NCI-H446 treated with DMSO at 0.1 percent for 48 hours (cell line): Measurements from ENCODE around the gene TMSB15A.
"Not testable (repeated sequence)": the region's sequence is repeated elsewhere in the genome, so short reads cannot be mapped to it uniquely, and the experiment has no call there.

Source experiments
- DNase-seq: peaks from one replicate; lab custom pipeline; 2025; lab: John Stamatoyannopoulos, UW

TMSB15A gene

DNA sequence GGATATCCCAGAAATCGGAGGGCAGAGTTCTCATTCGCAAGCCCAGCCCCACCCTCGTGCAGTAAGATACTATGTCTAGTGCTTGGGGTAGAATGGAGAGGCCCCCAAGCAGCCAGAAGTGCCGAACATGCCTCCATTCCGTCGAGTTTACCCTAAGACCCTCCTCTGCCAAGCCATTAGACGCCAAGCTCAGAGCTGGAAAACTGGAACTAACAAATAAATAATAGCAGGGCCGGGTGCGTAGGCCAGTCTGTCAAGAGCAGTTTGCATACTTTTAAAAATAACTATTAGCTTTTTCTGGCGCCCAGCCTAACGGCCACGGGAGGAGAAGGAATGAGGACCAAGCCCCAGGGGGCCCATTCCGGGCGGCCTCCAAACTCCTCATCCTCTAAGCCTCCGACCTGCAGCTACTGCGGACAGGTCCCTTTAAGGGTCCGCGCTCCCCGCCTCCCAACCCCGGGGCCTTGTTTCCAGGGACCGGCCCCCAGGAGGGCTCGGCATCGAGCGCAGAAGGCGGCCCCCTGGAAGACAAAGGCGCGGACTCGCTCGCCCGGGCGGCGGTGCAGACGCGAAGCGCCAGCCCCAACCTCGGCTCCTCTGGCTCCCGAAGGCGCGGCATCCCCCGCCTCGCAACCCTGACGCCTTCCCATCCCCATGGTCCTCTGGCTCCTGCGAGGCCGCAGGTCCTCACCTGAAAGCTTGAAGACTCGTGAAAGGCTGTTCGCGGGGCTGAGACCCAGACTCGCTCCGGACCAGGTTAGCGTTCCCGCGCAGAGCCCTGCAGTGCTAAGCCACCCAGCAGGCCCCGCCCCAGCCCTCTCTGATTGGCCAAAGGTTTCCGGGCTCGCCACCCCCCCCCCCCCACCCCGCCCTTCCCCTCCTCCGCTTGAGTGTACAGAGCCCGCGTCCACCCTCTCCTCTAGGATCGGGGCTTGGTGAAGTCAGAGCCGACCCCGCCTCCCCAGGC, at the start of gene TMSB15A:
TMSB15A (minus strand) TSS at position 765 of the 967 bp plus-strand sequence.
- DNase-seq, result peak; percentile 52

DNA sequence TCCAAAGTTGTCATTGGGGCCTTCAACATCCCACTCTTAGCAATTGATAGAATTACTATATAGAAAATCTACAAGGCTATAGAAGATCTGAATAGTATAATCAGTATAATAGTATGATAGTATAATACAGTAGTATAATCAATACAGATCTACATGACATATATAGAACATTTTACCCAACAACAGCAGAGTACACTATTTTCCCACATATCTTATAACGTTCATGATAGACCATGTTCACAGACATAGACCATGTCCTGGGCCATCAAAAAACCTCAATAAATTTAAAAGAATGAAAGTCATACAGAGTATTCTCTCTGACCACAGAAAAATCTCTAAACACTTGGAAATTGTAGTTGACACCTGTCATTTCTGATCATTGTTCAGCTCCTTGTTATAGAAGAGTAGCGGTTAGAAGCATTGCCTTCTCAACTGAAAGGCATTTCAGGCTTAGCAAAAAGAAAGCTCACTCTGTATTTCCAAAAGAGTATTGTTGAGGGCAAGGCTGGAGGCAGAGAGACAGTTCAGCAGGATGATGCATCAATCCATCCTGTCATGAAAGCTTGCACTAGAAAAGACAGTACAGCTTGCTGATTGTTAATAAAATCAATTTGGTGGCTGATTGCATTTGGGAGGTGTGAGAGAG, 44.0 kb upstream of the TMSB15A start:
- no peak for DNase-seq

DNA sequence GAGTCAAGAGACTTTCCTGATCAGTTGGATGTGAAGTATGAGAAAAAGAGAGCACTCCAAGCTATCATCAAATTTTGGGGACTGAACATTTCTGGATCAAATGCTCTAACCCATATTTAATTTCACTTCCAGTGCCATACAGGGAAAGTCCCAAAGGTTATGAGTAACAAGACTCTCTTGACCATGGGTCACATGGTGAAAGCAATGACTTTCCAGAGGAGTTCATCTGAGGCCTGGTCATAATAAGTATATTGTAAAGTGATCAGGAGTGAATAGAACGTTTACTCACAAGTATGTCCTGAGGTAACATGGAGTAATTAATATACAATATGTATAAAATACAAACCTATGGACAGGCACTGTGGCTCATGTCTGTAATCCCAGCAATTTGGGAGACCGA, 42.1 kb upstream of the TMSB15A start:
- DNase-seq, result no peak

DNA sequence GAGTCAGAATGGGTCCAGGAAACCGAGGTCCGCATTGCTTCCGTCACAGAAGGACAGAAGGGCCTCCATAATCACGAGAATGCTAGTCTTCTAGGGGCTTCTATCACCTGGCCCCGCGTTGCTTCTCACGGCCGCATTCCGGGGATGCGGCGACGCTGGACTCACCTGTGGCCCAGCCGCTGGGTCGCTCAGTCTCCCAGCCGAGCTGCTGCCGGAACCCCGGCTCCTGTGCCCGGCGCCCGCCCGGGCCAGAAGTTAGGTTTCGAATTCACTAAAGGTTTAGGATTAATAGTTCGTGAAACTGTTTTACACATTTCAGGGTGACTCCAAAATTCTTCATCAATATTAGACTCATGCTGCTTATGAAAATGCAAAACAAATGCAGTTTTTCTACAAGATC, 31.7 kb upstream of the TMSB15A start:
- DNase-seq, result no peak

DNA sequence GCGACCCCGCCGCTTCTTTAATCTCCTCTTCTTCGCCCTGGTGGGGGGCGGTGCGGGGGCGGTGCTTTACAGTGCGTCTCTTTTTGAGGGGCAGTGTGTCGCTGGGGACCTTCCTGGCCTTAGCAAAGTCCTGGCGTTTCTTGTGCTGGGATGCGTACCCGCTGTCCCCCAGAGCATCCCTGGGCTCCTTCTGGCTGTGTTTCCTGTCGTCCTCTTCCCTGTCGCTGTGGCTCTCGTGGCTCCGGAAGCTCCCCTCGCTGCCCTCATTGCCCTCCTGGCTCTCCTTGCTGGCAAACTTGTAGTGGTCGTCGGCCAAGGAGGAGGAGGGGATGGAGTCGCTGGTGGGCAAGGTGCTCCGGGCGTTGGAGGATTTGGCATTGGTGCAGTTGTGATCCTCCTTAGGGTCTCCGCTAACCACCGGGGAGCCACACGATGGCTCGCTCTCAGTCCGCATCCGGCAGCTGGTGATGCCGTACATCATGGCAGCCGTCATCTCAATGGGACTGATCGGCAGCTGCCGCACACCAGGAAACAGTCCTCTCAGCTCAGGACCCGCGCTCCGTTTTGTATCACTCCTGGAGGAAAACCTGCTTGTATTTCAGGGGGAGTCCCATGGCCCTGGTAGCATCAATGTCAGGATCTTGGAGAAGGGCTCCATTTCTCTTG, 30.4 kb upstream of the TMSB15A start:
- no peak for DNase-seq

DNA sequence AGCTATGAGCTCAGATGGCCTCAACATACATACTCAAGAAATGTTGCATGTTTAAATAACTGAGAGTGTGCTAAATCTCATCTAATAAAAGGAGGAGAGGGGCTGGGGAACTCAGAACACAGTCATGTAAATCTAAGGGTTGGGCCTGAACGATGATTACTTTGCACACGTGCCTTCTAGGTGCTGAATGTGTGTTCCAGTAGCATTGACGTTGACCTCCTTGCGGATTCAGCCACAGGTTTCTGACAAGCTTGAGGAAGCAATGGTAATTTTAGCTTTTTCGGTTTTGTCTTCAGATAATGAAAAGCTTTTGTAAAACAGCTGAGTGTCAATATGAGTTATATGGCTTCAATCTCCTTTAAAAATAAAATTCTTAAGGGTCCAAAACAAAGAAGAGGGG, 29.6 kb upstream of the TMSB15A start:
- DNase-seq, result not testable (repeated sequence)

DNA sequence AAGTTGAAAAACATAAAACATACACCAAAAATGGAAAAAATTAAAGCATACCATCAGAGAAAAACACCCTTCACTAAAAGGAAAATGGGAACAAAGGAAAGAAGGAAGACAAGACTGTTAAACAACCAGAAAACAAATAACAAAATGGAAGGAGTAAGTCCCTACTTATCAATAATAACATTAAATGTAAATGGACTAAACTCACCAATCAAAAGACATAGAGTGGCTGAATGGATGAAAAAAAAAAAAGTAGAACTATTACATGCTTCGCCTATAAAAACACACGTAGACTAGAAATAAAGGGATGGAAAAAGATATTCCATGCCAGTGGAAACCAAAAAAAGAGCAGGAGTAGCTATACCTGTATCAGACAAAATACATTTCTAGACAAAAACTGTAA, 19.4 kb upstream of the TMSB15A start:
- no peak for DNase-seq

DNA sequence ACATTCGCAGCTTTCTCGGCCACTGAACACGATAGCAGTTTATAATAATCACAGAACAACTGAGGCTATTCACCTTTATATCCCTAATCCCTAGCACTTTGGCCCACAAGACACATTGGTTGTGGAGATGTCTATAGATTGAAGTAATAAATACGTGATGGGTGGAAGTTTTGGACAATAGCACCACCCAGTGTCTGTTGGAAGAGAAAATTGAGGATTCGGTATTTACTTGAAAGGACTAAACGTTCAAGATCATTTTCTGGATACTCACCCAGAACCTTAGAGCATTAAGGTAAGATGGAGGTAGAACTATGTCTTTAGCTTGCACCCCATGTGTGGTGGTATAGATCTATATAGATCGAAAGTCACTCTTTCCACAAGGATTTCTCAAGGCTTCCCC, 787 bp upstream of the TMSB15A start:
- peak; percentile 17 for DNase-seq

DNA sequence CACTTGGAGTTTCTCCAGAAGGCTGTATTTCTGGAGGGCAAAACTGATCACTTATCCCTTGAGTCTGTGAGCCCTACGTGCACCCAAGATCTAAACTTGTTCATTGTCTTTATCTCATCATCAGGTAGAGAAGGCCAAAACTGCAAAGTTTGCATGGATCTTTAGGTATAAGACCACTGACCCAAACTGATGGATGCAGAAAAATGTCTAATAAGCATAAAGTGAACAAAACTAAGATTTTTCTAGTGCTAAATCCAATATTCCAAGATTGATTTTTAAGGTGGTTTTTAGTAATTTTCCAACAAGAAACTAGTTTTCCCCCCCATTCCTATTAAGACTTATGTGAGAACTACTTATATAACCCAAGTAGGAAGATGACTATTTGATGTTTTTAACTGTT, 2.0 kb downstream of the TMSB15A start:
- DNase-seq, result no peak

DNA sequence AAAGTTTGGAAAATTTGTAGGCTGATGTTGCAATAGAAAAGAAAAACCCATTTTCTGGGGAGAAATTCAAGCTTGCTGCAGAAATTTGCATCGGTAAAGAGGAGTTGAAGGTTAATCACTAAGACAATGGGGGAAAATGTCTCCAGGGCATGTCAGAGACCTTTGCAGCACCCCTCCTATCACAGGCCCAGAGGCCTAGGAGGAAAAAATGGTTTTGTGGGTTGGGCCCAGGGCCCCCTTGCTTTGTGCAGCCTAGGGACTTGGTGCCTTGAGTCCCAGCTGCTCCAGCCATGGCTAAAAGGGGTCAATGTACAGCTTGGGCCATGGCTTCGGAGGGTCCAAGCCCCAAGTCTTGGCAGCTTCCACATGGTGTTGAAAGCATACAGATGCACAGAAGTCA, 17.8 kb downstream of the TMSB15A start:
- DNase-seq, result no peak

DNA sequence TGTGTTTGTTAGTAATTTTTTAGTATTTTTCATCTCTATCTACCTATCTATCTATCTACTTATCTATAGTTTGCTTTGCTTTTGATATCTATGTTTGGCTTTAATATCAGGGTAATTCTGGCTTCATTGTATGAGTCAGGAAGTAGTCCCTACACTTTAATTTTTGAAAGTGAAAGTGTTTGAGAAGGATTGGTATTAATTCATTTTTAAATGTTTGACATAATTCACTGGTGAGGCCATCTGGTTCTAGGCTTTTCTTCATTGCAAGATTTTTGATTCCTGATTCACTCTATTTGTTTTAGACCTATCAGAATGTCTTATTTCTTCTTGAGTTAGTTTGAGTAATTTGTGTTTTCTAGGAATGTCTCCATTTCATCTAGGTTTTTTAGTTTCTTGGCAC, 24.8 kb downstream of the TMSB15A start:
- DNase-seq, result no peak

DNA sequence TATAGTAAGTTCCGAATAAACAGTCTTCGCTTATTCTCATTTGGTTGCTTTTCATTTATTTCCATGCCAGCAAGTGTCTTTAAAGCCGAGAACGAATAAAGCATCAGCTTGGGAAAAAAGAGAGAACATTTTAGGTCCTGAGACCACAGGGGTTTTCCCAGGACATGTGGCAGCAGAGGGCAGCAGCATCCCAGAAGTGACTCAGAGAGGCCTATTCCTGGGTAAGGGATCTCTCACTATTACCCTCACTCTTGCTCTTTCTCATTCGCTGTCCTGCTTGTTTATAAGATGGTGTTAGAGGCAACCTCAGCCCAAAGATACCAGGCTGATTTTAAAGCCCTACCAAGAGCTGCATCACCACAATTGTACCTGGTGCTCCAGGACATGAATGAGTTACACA, 37.8 kb downstream of the TMSB15A start:
- not testable (repeated sequence) for DNase-seq

DNA sequence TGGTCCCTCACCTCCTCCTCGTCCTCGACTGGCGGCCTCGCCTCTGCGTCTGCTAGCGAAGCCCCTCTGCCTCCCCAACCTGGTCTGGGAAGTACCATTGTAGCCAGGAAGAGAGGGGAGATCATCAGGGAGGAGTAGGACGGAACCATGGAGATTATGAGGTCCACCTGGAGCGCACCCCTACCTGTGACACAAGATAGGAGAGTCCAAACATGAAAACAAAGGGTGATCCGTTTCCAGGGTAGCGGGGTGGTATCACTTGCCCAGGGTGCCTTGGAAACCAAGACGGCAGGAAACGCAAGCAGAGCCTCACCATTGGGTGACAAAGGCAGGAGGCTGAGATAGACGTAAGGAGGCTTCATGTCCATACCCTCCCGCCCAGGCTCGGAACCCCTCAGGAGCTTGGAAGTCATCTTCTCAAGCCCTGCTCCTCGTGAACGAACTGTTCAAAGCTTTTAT, 44.7 kb downstream of the TMSB15A start, which contains the start of gene TCP11X2:
TCP11X2 (minus strand) TSS at position 51 of the 459 bp plus-strand sequence.
- DNase-seq, result not testable (repeated sequence)

DNA sequence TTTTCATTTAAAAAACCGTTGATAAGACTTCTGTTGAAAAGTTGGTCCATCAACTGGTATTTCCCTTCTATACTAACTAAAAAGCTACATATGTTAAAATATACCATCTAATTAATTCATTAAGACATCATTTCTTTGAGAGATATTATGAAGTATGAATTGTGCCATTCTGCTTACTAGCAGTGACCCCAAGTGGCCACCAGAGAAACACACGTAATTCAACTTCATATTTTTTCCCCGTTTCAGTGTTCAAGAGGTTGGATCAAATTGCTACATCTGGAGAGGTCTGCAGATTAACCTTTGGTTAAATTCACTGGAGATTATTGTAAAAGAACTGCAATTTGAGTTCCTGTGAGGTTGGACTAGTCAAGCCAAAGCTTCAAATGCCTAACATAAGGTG, 46.3 kb downstream of the TMSB15A start:
- not testable (repeated sequence) for DNase-seq
